ENCODE data around the gene BOLA2B. TPM values are rescaled to one million over a fixed set of nuclear protein-coding genes. Genes with fewer than 3 reads are reported as not detected.
"Not testable (repeated sequence)": the region's sequence is repeated elsewhere in the genome, so short reads cannot be mapped to it uniquely, and the experiment has no call there.

Gene BOLA2B
- 100 to 1,000 TPM; 156 to 159 TPM for total RNA-seq

GRCh38 chr16:30193615-30194014 is at the start of gene BOLA2B, which contains the start of gene SLX1A:
Gene BOLA2B, minus strand, starts transcription at chr16:30193666. Its CDS starts 71 bp downstream, at chr16:30193595.
Gene SLX1A, plus strand, starts transcription at chr16:30193875. Its CDS starts 210 bp downstream, at chr16:30194085.
- DNase-seq; CTCF ChIA-PET; H3K4me1 Mint-ChIP-seq (ENCODE audit: low read depth); H3K4me3 Mint-ChIP-seq; H3K9me3 Mint-ChIP-seq; H3K27me3 Mint-ChIP-seq; H3K36me3 Mint-ChIP-seq; intact Hi-C loops (cut with micrococcal nuclease); H3K27ac Mint-ChIP-seq; POLR2A ChIA-PET: not testable (repeated sequence)

- H3K27ac Mint-ChIP-seq; DNase-seq; H3K27me3 Mint-ChIP-seq; H3K9me3 Mint-ChIP-seq; H3K4me1 Mint-ChIP-seq (ENCODE audit: low read depth); CTCF ChIA-PET; intact Hi-C loops (cut with micrococcal nuclease); H3K36me3 Mint-ChIP-seq; H3K4me3 Mint-ChIP-seq; POLR2A ChIA-PET: not testable (repeated sequence)
These were observed 23.6 kb upstream of the BOLA2B start for GRCh38 chr16:30217082-30217481.

DNA sequence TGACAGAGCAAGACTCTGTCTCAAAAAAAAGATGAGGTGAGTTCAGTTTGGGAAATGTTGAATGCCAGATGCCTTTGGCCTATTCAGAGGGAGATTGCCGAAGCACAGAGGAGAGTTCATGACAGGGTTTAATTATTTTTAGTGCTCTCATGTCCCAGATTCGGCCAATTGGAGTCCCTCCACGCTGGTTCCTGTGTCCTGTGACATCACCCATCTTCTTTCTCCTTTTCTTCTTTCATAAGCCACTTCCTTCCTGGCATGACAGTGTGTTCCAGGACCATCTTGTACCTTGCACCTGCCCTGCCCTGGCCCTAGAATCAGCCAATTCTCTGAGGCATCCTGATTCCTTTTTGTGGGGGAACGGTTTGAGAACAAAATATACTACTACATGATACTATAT is 17.9 kb upstream of the BOLA2B start:
- H3K4me1 Mint-ChIP-seq (ENCODE audit: low read depth); CTCF ChIA-PET; H3K9me3 Mint-ChIP-seq; intact Hi-C loops (cut with micrococcal nuclease); H3K27me3 Mint-ChIP-seq; H3K27ac Mint-ChIP-seq; H3K36me3 Mint-ChIP-seq; DNase-seq; POLR2A ChIA-PET; H3K4me3 Mint-ChIP-seq: not testable (repeated sequence)

GRCh38 chr16:30209032-30209431 is 15.6 kb upstream of the BOLA2B start:
- H3K9me3 Mint-ChIP-seq; H3K27me3 Mint-ChIP-seq; CTCF ChIA-PET; H3K4me3 Mint-ChIP-seq; H3K4me1 Mint-ChIP-seq (ENCODE audit: low read depth); POLR2A ChIA-PET; H3K27ac Mint-ChIP-seq; H3K36me3 Mint-ChIP-seq; intact Hi-C loops (cut with micrococcal nuclease): not testable (repeated sequence)
- DNase-seq, result peak; percentile 48

DNA sequence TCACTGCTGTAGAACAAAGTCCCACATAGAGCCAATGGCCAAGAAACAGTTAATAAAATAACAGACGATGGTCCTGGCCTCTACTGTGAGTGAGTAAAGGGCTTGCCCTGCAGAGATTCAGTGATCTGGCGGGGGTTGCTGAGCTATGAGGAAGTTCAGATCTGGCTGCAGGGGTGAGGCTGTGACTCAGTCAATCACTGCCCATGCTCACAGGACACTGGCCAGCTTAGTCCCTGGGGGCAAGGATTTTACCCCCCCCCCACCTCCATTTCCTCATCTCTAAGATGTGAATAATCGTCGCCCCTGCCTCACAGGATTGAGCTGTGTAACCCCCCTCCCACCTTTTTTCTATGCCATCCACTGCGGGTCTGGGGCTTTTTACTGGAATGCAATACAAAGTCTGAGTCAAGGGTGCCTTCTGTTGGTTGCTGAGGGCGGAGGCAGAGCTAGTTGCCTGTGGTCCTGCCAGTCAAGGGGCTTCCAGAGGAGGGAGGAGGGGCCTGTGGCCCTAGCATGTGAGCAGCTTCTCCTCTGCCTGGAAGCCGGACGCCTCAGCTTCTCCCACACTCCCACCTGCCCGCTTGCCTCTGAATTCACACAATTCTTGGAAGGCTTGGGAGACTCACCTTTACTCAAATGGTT is 13.7 kb upstream of the BOLA2B start:
- H3K27ac Mint-ChIP-seq; CTCF ChIA-PET; H3K36me3 Mint-ChIP-seq; H3K27me3 Mint-ChIP-seq; H3K9me3 Mint-ChIP-seq; POLR2A ChIA-PET; intact Hi-C loops (cut with micrococcal nuclease); H3K4me1 Mint-ChIP-seq (ENCODE audit: low read depth); H3K4me3 Mint-ChIP-seq: not testable (repeated sequence)
- DNase-seq, result peak; percentile 8

DNA sequence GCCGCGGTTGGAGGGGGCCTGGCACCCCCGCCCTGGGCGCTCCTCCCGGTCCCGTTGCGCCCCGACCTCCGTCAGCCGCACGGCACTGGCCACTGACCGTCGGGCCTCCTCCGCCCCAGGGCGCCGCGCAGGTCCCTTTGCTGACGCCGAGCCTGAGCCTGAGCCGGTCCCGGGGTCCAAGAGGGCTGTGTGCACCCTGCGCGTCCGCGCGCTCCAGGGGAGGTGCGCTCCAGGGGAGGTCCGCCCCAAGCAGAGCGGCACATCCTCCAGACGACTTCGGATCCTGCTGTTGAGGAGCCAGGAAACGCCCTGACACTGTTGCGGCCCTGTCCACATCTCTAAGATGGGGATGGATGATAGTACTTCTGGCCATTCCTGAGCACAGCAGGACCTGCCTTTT is 12.8 kb upstream of the BOLA2B start:
- H3K4me3 Mint-ChIP-seq; POLR2A ChIA-PET; H3K4me1 Mint-ChIP-seq (ENCODE audit: low read depth); H3K27me3 Mint-ChIP-seq; DNase-seq; CTCF ChIA-PET; H3K9me3 Mint-ChIP-seq; H3K36me3 Mint-ChIP-seq; intact Hi-C loops (cut with micrococcal nuclease); H3K27ac Mint-ChIP-seq: not testable (repeated sequence)

GRCh38 chr16:30205541-30206236 is 12.2 kb upstream of the BOLA2B start:
- CTCF ChIA-PET; H3K4me3 Mint-ChIP-seq; H3K4me1 Mint-ChIP-seq (ENCODE audit: low read depth); POLR2A ChIA-PET; H3K27ac Mint-ChIP-seq; H3K27me3 Mint-ChIP-seq; H3K36me3 Mint-ChIP-seq; H3K9me3 Mint-ChIP-seq; intact Hi-C loops (cut with micrococcal nuclease): not testable (repeated sequence)
- peak; percentile 8 for DNase-seq

DNA sequence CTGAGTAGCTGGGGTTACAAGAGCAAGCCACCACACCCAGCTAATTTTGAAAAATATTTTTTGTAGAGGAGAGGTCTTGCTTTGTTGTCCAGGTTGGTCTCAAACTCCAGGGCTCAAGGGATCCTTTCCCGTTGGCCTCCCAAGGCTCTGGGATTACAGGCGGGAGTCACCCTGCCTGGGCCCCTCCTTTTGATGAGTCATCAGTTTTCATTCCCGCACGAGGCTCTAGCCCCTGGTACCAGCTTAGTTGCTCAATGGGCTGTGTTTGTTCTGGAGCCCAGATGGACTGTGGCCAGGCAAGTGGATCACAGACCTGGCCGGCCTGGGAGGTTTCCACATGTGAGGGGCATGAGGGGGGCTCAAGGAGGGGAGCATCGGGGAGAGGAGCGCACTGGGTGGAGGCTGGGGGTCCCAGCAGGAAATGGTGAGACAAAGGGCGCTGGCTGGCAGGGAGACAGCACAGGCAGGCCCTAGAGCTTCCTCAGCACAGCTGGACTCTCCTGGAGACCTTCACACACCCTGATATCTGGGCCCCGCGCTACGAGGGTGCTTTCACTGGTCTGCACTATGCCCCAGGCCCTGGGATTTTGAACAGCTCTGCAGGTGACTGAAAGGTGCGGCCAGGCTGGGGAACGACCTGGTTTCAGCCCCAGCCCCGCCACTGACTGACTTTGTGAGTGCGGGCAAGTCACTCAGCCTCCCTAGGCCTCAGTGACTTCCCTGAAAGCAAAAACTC is 6.3 kb upstream of the BOLA2B start:
- H3K9me3 Mint-ChIP-seq; H3K36me3 Mint-ChIP-seq; POLR2A ChIA-PET; H3K27me3 Mint-ChIP-seq; CTCF ChIA-PET; H3K4me3 Mint-ChIP-seq; H3K27ac Mint-ChIP-seq; H3K4me1 Mint-ChIP-seq (ENCODE audit: low read depth); DNase-seq; intact Hi-C loops (cut with micrococcal nuclease): not testable (repeated sequence)

DNA sequence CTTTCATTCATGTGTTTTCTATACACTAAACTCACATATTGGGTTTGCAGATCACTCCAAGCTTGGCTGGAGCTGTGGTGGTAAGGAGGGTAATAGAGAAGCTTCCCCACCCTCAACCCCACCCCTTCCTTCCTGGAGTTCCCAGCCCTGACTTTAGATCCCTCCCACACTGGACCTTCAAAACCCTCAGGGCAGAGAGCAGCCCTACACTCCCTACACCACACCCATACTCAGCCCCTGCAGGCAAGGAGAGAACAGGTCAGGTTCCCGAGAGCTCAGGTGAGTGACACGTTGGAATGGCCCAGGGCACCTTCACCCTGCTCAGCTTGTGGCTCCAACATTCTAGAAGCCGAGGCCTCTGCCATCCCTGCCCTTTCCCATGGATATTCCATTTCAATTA is 5.6 kb upstream of the BOLA2B start, which contains the start of gene SULT1A3:
SULT1A3 (plus strand) TSS at position 207 of the 400 bp plus-strand sequence. CDS start 1,474 bp downstream, outside the sequence.
- H3K9me3 Mint-ChIP-seq; H3K4me1 Mint-ChIP-seq (ENCODE audit: low read depth); POLR2A ChIA-PET; intact Hi-C loops (cut with micrococcal nuclease); H3K27me3 Mint-ChIP-seq; CTCF ChIA-PET; H3K36me3 Mint-ChIP-seq; H3K27ac Mint-ChIP-seq; H3K4me3 Mint-ChIP-seq; DNase-seq: not testable (repeated sequence)

DNA sequence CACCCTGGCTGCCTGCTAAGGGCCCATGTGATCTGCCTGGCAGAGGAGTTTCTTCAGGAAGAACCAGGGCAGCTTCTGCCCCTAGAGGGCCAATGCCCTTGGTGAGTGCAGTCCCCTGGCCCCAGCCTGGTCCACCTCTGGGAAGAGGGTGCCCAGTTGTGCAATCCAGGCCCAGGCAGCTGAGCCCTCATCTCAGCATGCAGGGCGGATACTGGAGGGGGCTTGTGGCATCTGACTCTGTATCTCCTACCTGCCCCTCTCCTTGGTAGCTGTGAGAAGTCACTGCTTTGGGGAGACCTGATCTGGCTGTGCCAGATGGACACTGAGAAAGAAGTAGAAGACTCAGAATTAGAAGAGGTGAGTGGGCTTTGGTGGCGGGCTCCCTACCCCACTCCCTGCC is 3.5 kb upstream of the BOLA2B start:
- H3K9me3 Mint-ChIP-seq; H3K27me3 Mint-ChIP-seq; H3K27ac Mint-ChIP-seq; H3K4me3 Mint-ChIP-seq; DNase-seq; H3K4me1 Mint-ChIP-seq (ENCODE audit: low read depth); CTCF ChIA-PET; intact Hi-C loops (cut with micrococcal nuclease); H3K36me3 Mint-ChIP-seq; POLR2A ChIA-PET: not testable (repeated sequence)

- H3K36me3 Mint-ChIP-seq; H3K27me3 Mint-ChIP-seq; CTCF ChIA-PET; H3K9me3 Mint-ChIP-seq; H3K27ac Mint-ChIP-seq; H3K4me1 Mint-ChIP-seq (ENCODE audit: low read depth); intact Hi-C loops (cut with micrococcal nuclease); DNase-seq; POLR2A ChIA-PET; H3K4me3 Mint-ChIP-seq: not testable (repeated sequence)
These were observed 883 bp upstream of the BOLA2B start for GRCh38 chr16:30194172-30194925.

GRCh38 chr16:30193098-30193497 is 368 bp downstream of the BOLA2B start:
- H3K4me1 Mint-ChIP-seq (ENCODE audit: low read depth); intact Hi-C loops (cut with micrococcal nuclease); DNase-seq; H3K27me3 Mint-ChIP-seq; H3K36me3 Mint-ChIP-seq; H3K4me3 Mint-ChIP-seq; POLR2A ChIA-PET; H3K9me3 Mint-ChIP-seq; H3K27ac Mint-ChIP-seq; CTCF ChIA-PET: not testable (repeated sequence)

All from activated CD4-positive, alpha-beta memory T cell treated with anti-CD3 and anti-CD28 coated beads for 36 hours (primary cell).